ENCODE results near the gene SDF2. TPM values are rescaled to one million over a fixed set of nuclear protein-coding genes. Genes with fewer than 3 reads are reported as not detected.

Gene SDF2
- total and polyA plus RNA-seq, 12 donors = 16.8 to 54.7 (median 29.9) TPM

GRCh38 chr17:28620010-28620409, 41.7 kb downstream of the SDF2 start:
- Histone ChIP-seq H3K4me1 (peaks cover 0 to 19% (median 0%) of the 10 kb centered on the region in 9 donors), H3K36me3 (peaks cover 11 to 100% (median 80%) of the 10 kb centered on the region in 9 donors), H3K4me3 (no peak overlapping the region), H3K27ac (no peak overlapping the region), H3K9me3 (no peaks in the 10 kb centered on the region), H3K27me3 (no peaks in the 10 kb centered on the region)
- DNase-seq (no peak), ATAC-seq (no peak)
- WGBS, 2 donors = 72 to 84% methylated on average over 2 of the region's 2 CpGs
- no peak for TF ChIP-seq CTCF (IDR thresholded peaks at IDR 0.05)
- intact Hi-C loops (cut with DNase I) = no loop called here

- ATAC-seq = no peak
- peaks cover 0 to 6% (median 0%) of the 10 kb centered on the region in 9 donors for H3K4me1 ChIP-seq
- no peaks in the 10 kb centered on the region for H3K27me3 ChIP-seq
- no peak for DNase-seq
- intact Hi-C loops (cut with DNase I) = loop anchor here in 2 of 10 donors (5.0 to 10.0 kb wide), 2 partner anchors 64 to 121 kb away; partner anchors contain the start of gene UNC119 (in 1 of the 2)
- WGBS, 2 donors = 93 to 95% methylated on average over 3 of the region's 3 CpGs
- no peaks in the 10 kb centered on the region for H3K9me3 ChIP-seq
- no peak for TF ChIP-seq CTCF (IDR thresholded peaks at IDR 0.05)
- no peak overlapping the region for H3K4me3 ChIP-seq
- H3K36me3 ChIP-seq = peaks cover 11 to 100% (median 86%) of the 10 kb centered on the region in 9 donors
- no peak overlapping the region for H3K27ac ChIP-seq
These were observed 43.2 kb downstream of the SDF2 start for GRCh38 chr17:28618464-28618863.

- H3K4me1 ChIP-seq = no peaks in the 10 kb centered on the region
- DNase-seq (no peak), ATAC-seq (no peak)
- no peak for TF ChIP-seq CTCF (IDR thresholded peaks at IDR 0.05)
- H3K9me3 ChIP-seq = no peaks in the 10 kb centered on the region
- intact Hi-C loops (cut with DNase I) = loop anchor here in 2 of 10 donors (5.0 to 10.0 kb wide), 2 partner anchors 61 to 119 kb away; partner anchors contain the start of gene UNC119 (in 1 of the 2)
- 83 to 86% methylated on average over 7 of the region's 7 CpGs for WGBS, 2 donors
- no peaks in the 10 kb centered on the region for H3K27me3 ChIP-seq
- H3K4me3 ChIP-seq = no peak overlapping the region
- H3K36me3 ChIP-seq = peaks cover 11 to 100% (median 72%) of the 10 kb centered on the region in 9 donors
- H3K27ac ChIP-seq = no peak overlapping the region
These were observed 45.4 kb downstream of the SDF2 start for GRCh38 chr17:28616281-28616680.

GRCh38 chr17:28615260-28615940, 46.3 kb downstream of the SDF2 start:
- intact Hi-C loops (cut with DNase I) = loop anchor here in 2 of 10 donors (5.0 to 10.0 kb wide), 2 partner anchors 61 to 118 kb away; partner anchors contain the start of gene UNC119 (in 1 of the 2)
- Histone ChIP-seq H3K4me1 (no peaks in the 10 kb centered on the region), H3K27ac (no peak overlapping the region), H3K4me3 (no peak overlapping the region), H3K27me3 (no peaks in the 10 kb centered on the region), H3K9me3 (no peaks in the 10 kb centered on the region), H3K36me3 (peaks cover 11 to 100% (median 63%) of the 10 kb centered on the region in 9 donors)
- ATAC-seq (peak in 1 of 8 donors; percentile 40), DNase-seq (no peak)
- TF ChIP-seq CTCF (IDR thresholded peaks at IDR 0.05) = no peak
- WGBS, 2 donors = 80 to 82% methylated on average over 4 of the region's 4 CpGs
